Lower leg skin (tissue), 4 donors: ENCODE measurements around the gene SERPINA9. TPM values are rescaled to one million over a fixed set of nuclear protein-coding genes. Genes with fewer than 3 reads are reported as not detected.

Source experiments
- DNase-seq, 2 donors: peaks; one replicate each; pipeline ENCODE4 v3.0.0-alpha.2; 2019; ENCODE audit warnings: low spot score in 2 of 2
- H3K4me3 ChIP-seq: fragments of 200-600 bp; sonication (generic); 2 replicates; pipeline ENCODE4 v1.5.1; 2017; ENCODE audit warnings: mild to moderate bottlenecking, low read depth; ENCODE audit not compliant: poor library complexity, severe bottlenecking
- POLR2A ChIP-seq, 2 donors: fragments of 450-650 bp; IDR thresholded peaks; one replicate each; pipeline ENCODE4 v1.6.1; 2016 to 2017; ENCODE audit warnings: antibody characterized with exemption in 2 of 2, mild to moderate bottlenecking in 1 of 2, moderate library complexity in 1 of 2
- WGBS, 2 donors: methylation state at CpG; one replicate each; pipeline ENCODE4 v1.1.5; 2018; 5-methylcytosine and 5-hydroxymethylcytosine counted together
- intact Hi-C: fragments of 100-400 bp; cut with DNase I; formaldehyde crosslinking; loops from one replicate; pipeline ENCODE4 v1.15.0; 2023; ENCODE audit warnings: low total_unique reads
- total RNA-seq, 4 donors: library from RNA; depleted of rRNA; stranded (reverse); fragments of >200 nt; gene quantifications; one replicate each; pipeline ENCODE4 v1.1.0, GENCODE V29; 2016
- TF ChIP-seq, protein P1 (sequence below), 3 donors: fragments of 450-650 bp; IDR thresholded peaks; one replicate each; pipeline ENCODE4 v1.5.1; 2016; ENCODE audit warnings: antibody characterized with exemption in 3 of 3, mild to moderate bottlenecking in 3 of 3, moderate library complexity in 2 of 3

The SERPINA9 gene
- total RNA-seq, 4 donors from 2014 or later: 0.42 to 3.7 (median 1.5) TPM

DNA sequence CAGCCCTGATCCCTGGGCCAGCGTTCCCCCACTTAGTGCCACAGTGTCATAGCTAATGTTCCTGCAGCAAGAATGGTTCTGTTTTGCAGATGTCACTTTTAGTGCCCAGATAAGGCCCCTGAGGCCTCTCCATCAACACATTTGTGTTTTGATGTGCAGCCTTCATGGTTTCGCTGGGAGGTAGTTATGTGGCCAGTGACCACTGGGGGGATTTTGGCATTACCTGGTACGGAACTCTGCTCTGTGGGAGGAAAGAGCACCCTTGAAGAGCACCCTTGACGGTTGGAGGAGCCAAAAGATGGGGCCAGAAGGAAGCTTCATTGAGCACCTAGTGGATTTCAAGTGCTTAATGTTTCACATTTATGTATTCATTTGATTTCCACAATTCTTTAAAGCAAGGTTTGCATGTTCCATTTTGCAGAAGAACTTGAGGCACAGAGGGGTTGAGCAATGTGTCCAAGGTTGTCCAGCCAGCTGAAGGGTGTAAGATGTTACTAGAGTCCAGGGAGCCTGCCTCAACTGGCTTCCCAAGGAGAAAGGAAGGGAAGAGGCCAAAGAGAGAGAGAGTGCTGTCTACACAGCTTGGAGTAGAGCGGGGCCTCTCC, 36.4 kb downstream of the SERPINA9 start:
- TF ChIP-seq POLR2A (IDR thresholded peaks at IDR 0.05): no peak
- TF ChIP-seq, protein P1, sequence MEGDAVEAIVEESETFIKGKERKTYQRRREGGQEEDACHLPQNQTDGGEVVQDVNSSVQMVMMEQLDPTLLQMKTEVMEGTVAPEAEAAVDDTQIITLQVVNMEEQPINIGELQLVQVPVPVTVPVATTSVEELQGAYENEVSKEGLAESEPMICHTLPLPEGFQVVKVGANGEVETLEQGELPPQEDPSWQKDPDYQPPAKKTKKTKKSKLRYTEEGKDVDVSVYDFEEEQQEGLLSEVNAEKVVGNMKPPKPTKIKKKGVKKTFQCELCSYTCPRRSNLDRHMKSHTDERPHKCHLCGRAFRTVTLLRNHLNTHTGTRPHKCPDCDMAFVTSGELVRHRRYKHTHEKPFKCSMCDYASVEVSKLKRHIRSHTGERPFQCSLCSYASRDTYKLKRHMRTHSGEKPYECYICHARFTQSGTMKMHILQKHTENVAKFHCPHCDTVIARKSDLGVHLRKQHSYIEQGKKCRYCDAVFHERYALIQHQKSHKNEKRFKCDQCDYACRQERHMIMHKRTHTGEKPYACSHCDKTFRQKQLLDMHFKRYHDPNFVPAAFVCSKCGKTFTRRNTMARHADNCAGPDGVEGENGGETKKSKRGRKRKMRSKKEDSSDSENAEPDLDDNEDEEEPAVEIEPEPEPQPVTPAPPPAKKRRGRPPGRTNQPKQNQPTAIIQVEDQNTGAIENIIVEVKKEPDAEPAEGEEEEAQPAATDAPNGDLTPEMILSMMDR (IDR thresholded peaks at IDR 0.05): no peak
- intact Hi-C loops: loop anchor here (10.0 kb wide), 1 partner anchor 105 kb away; no protein-coding TSS in a partner anchor
- WGBS, 2 donors: 81 to 82% methylated on average over 5 of the region's 5 CpGs

DNA sequence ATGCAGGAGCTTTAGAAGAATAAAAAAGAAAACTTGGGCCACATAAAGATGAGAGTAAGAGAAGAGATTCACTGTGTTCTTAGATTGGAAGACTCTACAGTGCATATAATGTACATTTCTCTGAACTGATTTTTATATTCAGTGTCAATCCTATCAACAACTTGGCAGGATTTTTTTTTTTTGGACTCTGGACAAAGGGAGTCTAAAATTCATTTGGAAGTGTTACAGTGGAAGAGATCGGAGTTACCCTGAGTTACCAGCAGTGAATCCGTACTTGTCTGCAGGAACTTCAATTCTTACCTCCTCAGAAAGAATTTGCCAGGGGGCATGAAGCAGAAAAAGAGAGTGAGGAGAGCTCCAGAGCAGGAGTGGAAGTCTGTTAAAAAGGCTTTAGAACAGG, 47.4 kb downstream of the SERPINA9 start:
- TF ChIP-seq, protein P1 (IDR thresholded peaks at IDR 0.05): no peak
- TF ChIP-seq POLR2A (IDR thresholded peaks at IDR 0.05): no peak
- no peak for DNase-seq
- H3K4me3 ChIP-seq: no peak overlapping the region
- 41 to 42% methylated on average over 2 of the region's 2 CpGs for WGBS, 2 donors
- intact Hi-C loops: no loop called here

More for the DNA sequence above, 36.4 kb downstream of the SERPINA9 start:
- DNase-seq: no peak
- H3K4me3 ChIP-seq: no peak overlapping the region

DNA sequence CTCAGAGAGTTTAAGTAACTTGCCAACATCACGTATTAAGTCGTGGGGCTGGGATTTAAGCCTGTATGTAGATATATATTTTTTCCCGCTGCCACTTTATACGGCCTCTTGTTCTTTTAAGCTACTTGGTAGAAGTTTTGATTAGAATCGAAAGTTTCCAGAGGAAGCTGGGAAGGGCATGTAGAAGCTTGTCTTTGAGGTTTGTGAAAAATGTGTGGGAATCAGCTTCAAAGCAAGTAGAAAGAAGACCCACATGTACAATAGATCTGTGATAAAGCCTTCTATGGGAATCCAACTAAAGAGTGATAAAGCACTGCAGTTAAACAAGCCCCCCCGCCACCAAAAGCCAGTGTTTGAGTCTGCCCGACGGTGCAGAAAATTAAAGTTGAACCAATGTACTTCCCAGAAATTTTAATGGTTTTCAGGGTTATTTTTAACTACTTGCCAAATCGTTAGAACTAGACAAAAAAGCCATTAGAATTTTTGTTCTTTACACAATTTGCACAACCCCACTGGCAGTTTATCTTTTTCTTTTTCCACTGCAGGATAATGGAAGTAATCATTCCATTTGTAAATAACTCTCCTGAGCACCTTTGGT, 48.9 kb downstream of the SERPINA9 start:
- DNase-seq: no peak
- no peak overlapping the region for H3K4me3 ChIP-seq
- 46 to 48% methylated on average over 9 of the region's 9 CpGs for WGBS, 2 donors
- intact Hi-C loops: no loop called here
- TF ChIP-seq, protein P1 (IDR thresholded peaks at IDR 0.05): no peak
- TF ChIP-seq POLR2A (IDR thresholded peaks at IDR 0.05): no peak

DNA sequence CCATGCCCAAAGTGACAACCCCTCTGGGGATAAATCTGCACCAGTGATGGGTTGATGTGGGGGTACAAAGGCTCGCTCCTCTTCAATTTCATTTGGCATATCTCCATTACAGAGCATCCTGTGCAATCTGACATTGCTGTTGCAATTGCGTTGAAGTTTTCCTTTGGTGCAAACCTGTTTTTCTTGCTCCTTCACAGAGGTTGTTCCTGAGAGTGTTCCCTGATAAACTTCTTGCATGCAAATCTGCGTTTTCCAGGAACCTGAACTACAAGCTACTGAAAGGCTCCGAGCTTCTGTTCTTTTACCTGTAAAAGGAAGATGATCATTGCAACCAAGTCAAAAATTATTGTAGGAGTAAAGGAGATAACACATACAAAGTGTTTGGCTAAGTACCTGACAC, 49.5 kb downstream of the SERPINA9 start:
- 56 to 61% methylated on average over 4 of the region's 4 CpGs for WGBS, 2 donors
- H3K4me3 ChIP-seq: no peak overlapping the region
- intact Hi-C loops: no loop called here
- TF ChIP-seq, protein P1 (IDR thresholded peaks at IDR 0.05): no peak
- no peak for TF ChIP-seq POLR2A (IDR thresholded peaks at IDR 0.05)
- DNase-seq: no peak

DNA sequence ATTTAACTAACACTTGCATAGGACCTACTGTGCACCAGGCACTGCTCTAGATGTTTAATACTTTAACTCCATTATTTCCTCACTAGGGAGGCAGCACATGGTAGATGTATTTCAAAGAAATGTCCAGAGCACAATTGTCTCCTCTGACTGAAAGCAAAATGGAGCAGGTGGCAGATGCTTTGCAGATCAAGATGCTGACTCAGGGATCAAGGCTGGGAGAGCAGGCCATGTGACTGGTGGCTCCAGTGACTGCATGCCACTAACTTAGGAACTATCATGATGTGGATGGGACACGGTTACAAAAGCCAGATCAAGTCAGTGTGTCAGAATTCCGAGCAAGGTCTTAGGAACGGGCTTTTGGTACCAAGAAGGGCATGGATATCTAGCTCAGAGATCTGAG, 51.6 kb downstream of the SERPINA9 start:
- 81% methylated on average over 3 of the region's 3 CpGs for WGBS, 2 donors
- intact Hi-C loops: no loop called here
- no peak for DNase-seq

More for the DNA sequence above, 51.6 kb downstream of the SERPINA9 start:
- H3K4me3 ChIP-seq: no peak overlapping the region
- TF ChIP-seq POLR2A (IDR thresholded peaks at IDR 0.05): no peak
- TF ChIP-seq, protein P1 (IDR thresholded peaks at IDR 0.05): no peak
